Ascending aorta (tissue), 2 donors: Measurements from ENCODE around the gene SS18. TPM values are rescaled to one million over a fixed set of nuclear protein-coding genes. Genes with fewer than 3 reads are reported as not detected.

Experiments used
- DNase-seq, 2 donors: peaks; one replicate each; pipeline ENCODE4 v3.0.0-alpha.2; 2019; ENCODE audit warnings: low spot score in 2 of 2
- H3K27ac ChIP-seq, 2 donors: fragments of 200-600 bp; sonication (generic); one replicate each; pipeline ENCODE4 v1.5.1; 2016 to 2017; ENCODE audit warnings: mild to moderate bottlenecking in 1 of 2
- H3K27me3 ChIP-seq: fragments of 200-600 bp; sonication (generic); one replicate; pipeline ENCODE4 v1.5.1; 2017
- H3K36me3 ChIP-seq, 2 donors: fragments of 200-600 bp; sonication (generic); one replicate each; pipeline ENCODE4 v1.5.1; 2016
- H3K4me1 ChIP-seq, 2 donors: fragments of 200-600 bp; sonication (generic); one replicate each; pipeline ENCODE4 v1.5.1; 2016 to 2017; ENCODE audit warnings: mild to moderate bottlenecking in 1 of 2
- H3K4me3 ChIP-seq, 2 donors: fragments of 200-600 bp; sonication (generic); one replicate each; pipeline ENCODE4 v1.5.1; 2016 to 2017; ENCODE audit warnings: mild to moderate bottlenecking in 1 of 2
- H3K9me3 ChIP-seq, 2 donors: fragments of 200-600 bp; sonication (generic); one replicate each; pipeline ENCODE4 v1.5.1; 2016
- intact Hi-C: fragments of 100-400 bp; cut with DNase I; formaldehyde crosslinking; loops from one replicate; pipeline ENCODE4 v1.15.1; 2023
- total RNA-seq: library from RNA; depleted of rRNA; stranded (reverse); fragments of >200 nt; gene quantifications from one replicate; pipeline ENCODE4 v1.1.0, GENCODE V29; 2016
- TF ChIP-seq, protein P1 (sequence below), 3 experiments: fragments of 200-600 bp in 2 of 3; fragments of 450-650 bp in 1 of 3; sonication (generic) in 2 of 3; IDR thresholded peaks; one replicate each; pipeline ENCODE4 v1.5.1; 2016 to 2019; ENCODE audit warnings: antibody characterized with exemption in 3 of 3, mild to moderate bottlenecking in 1 of 3, moderate library complexity in 1 of 3

Gene SS18
- total RNA-seq, 1 donor from 2014 or later: 31.0 TPM

DNA sequence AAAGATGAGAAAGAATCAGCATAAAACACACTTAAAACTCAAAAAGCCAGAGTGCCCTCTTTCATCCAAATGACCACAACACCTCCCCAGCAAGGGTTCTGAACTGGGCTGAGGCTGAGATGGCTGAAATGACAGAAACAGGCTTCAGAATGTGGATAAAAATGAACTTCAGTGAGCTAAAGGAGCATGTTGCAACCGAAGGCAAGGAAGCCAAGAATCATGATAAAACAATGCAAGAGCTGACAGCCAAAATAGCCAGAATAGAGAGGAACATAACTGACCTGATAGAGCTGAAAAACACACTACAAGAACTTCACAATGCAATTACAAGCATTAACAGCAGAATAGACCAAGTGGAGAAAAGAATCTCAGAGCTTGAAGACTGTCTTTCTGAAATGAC, 31.1 kb upstream of the SS18 start:
- DNase-seq: no peak
- Histone ChIP-seq H3K36me3 (no peaks in the 10 kb centered on the region), H3K27ac (no peak overlapping the region), H3K4me3 (no peak overlapping the region), H3K27me3 (no peaks in the 10 kb centered on the region), H3K9me3 (no peaks in the 10 kb centered on the region), H3K4me1 (no peaks in the 10 kb centered on the region)
- TF ChIP-seq, protein P1, sequence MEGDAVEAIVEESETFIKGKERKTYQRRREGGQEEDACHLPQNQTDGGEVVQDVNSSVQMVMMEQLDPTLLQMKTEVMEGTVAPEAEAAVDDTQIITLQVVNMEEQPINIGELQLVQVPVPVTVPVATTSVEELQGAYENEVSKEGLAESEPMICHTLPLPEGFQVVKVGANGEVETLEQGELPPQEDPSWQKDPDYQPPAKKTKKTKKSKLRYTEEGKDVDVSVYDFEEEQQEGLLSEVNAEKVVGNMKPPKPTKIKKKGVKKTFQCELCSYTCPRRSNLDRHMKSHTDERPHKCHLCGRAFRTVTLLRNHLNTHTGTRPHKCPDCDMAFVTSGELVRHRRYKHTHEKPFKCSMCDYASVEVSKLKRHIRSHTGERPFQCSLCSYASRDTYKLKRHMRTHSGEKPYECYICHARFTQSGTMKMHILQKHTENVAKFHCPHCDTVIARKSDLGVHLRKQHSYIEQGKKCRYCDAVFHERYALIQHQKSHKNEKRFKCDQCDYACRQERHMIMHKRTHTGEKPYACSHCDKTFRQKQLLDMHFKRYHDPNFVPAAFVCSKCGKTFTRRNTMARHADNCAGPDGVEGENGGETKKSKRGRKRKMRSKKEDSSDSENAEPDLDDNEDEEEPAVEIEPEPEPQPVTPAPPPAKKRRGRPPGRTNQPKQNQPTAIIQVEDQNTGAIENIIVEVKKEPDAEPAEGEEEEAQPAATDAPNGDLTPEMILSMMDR (IDR thresholded peaks at IDR 0.05): no peak
- intact Hi-C loops: no loop called here

DNA sequence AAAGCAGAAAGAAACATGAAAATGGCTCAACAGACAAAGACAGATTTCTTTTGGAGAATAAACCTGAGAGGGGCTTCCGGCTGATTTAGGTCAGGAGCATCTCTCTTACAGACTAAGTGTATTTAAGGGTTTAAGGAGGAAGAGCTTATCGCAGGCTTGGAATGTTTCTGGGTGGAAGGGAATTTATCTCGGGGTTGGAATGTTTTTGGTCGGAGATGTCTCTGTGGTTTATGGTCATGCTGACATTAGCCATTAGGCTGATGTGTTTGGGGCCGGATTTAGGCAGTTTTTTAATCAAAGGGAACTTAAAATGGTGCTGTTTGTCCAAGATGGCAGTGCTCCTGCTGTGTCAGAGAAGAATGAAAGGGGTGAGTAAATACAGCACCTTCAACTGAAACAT, 28.8 kb upstream of the SS18 start:
- TF ChIP-seq, protein P1 (IDR thresholded peaks at IDR 0.05): no peak

DNA sequence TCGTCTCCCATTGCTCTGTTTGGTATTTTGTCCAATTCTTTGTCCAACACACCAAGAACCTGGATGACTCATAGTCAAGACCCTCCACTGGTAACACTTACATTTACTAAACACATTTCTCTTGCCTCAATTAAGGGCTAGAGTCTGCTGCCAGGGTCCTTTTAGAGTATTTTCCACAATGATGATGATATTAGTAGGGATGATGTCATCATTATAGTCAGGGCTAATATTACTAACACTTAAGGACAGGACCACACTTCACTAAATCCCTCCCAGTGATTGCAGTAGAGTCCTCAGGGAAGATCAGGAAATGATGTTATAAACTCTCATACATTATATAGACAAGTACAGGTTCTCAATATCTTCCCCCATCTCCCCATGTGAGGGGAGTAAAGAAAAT, 13.6 kb upstream of the SS18 start:
- Histone ChIP-seq H3K9me3 (no peaks in the 10 kb centered on the region), H3K4me3 (no peak overlapping the region), H3K36me3 (no peaks in the 10 kb centered on the region), H3K4me1 (no peaks in the 10 kb centered on the region), H3K27ac (no peak overlapping the region), H3K27me3 (no peaks in the 10 kb centered on the region)
- no peak for DNase-seq
- TF ChIP-seq, protein P1 (IDR thresholded peaks at IDR 0.05): no peak
- intact Hi-C loops: no loop called here

More for the DNA sequence above, 28.8 kb upstream of the SS18 start:
- H3K4me3 ChIP-seq: no peak overlapping the region
- no peaks in the 10 kb centered on the region for H3K27me3 ChIP-seq
- H3K4me1 ChIP-seq: no peaks in the 10 kb centered on the region
- H3K27ac ChIP-seq: no peak overlapping the region
- no peaks in the 10 kb centered on the region for H3K9me3 ChIP-seq
- DNase-seq: no peak
- intact Hi-C loops: no loop called here
- no peaks in the 10 kb centered on the region for H3K36me3 ChIP-seq

DNA sequence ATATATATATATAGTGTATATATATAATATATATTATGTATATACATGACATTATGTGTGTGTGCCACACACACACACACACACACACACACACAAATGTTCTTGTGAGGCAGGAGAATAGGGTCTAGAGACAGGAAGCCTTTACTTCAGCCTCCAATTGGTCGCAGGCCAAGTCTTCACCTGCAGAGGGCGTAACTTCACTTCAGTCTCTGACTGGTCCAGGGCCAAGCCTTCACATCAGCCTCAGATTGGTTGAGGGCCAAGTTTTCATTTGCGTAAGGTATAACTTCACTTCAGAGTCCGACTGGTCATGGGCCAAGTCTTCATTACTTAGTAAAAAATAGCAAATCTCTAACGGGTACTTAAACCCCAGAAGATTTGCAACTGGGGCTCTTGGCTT, 13.2 kb upstream of the SS18 start:
- Histone ChIP-seq H3K4me1 (no peaks in the 10 kb centered on the region), H3K27ac (no peak overlapping the region), H3K27me3 (no peaks in the 10 kb centered on the region), H3K4me3 (no peak overlapping the region), H3K36me3 (no peaks in the 10 kb centered on the region), H3K9me3 (no peaks in the 10 kb centered on the region)
- no peak for DNase-seq
- TF ChIP-seq, protein P1 (IDR thresholded peaks at IDR 0.05): no peak
- intact Hi-C loops: no loop called here

DNA sequence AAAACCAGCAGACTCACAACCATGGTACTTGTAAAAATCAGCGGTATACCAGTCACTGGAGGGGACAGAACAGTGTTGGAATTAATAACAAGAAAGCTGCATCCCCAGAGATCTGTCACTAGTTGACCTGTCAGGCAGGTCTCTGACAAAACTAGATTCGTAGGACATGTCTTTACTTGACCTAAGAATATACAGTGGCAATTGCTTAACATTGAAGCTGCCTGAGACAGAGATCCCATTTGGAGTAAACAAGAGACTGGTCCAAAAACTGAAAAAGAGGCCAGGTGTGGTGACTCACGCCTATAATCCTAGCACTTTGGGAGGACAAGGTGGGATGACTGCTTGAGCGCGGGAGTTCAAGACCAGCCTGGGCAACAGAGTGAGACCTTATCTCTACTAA, 7.2 kb upstream of the SS18 start:
- Histone ChIP-seq H3K36me3 (no peaks in the 10 kb centered on the region), H3K9me3 (no peaks in the 10 kb centered on the region), H3K27me3 (no peaks in the 10 kb centered on the region), H3K4me3 (no peak overlapping the region), H3K27ac (no peak overlapping the region), H3K4me1 (no peaks in the 10 kb centered on the region)
- no peak for DNase-seq
- TF ChIP-seq, protein P1 (IDR thresholded peaks at IDR 0.05): no peak
- intact Hi-C loops: no loop called here

DNA sequence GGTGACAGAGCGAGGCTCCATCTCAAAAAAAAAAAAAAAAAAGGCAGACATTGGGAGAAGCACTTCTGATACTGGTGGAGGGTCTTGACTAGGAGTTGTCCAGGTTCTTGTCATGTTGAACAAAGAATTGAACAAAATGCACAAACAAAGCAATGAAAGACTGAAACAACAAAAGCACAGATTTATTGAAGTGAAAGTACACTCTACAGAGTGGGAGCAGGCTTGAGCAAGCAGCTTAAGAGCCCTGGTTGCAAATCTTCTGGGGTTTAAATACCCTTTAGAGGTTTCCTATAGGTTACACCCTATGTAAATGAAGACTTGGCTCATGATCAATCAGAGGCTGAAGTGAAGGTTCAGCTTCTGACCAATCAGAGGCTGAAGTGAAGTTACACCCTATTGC, 6.4 kb upstream of the SS18 start:
- DNase-seq: no peak
- Histone ChIP-seq H3K4me1 (no peaks in the 10 kb centered on the region), H3K27ac (no peak overlapping the region), H3K36me3 (no peaks in the 10 kb centered on the region), H3K27me3 (no peaks in the 10 kb centered on the region), H3K4me3 (no peak overlapping the region), H3K9me3 (no peaks in the 10 kb centered on the region)
- TF ChIP-seq, protein P1 (IDR thresholded peaks at IDR 0.05): no peak
- intact Hi-C loops: no loop called here
